GM13976 (cell line): Measurements from ENCODE around the gene PDZK1IP1.

Source experiments
- DNase-seq: peaks from one replicate; pipeline ENCODE4 v3.0.0; 2012; ENCODE audit warnings: low spot score
- in situ Hi-C: fragments of 300-500 bp; cut with MboI; formaldehyde crosslinking; loops from one replicate; pipeline ENCODE4 v1.12.0; 2022; ENCODE audit warnings: low sequenced_read_pairs, mixed read lengths, inconsistent platforms; ENCODE audit not compliant: unreplicated experiment
- TF ChIP-seq, protein P1 (sequence below): IDR thresholded peaks from 2 replicates; pipeline ENCODE4 v1.5.1; 2012; ENCODE audit warnings: borderline replicate concordance, mild to moderate bottlenecking; ENCODE audit not compliant: insufficient read depth; ENCODE audit errors: extremely low read depth, missing control alignments, control extremely low read depth

Gene PDZK1IP1

GRCh38 chr1:47178020-47178419 is 11.8 kb downstream of the PDZK1IP1 start:
- in situ Hi-C loops, result loop anchor here (25.0 kb wide), 1 partner anchor 534 kb away; no protein-coding TSS in a partner anchor

GRCh38 chr1:47175227-47175934 is 14.5 kb downstream of the PDZK1IP1 start:
- in situ Hi-C loops, result loop anchor here (25.0 kb wide), 1 partner anchor 537 kb away; no protein-coding TSS in a partner anchor
- DNase-seq, result peak; percentile 69
- TF ChIP-seq, protein P1, sequence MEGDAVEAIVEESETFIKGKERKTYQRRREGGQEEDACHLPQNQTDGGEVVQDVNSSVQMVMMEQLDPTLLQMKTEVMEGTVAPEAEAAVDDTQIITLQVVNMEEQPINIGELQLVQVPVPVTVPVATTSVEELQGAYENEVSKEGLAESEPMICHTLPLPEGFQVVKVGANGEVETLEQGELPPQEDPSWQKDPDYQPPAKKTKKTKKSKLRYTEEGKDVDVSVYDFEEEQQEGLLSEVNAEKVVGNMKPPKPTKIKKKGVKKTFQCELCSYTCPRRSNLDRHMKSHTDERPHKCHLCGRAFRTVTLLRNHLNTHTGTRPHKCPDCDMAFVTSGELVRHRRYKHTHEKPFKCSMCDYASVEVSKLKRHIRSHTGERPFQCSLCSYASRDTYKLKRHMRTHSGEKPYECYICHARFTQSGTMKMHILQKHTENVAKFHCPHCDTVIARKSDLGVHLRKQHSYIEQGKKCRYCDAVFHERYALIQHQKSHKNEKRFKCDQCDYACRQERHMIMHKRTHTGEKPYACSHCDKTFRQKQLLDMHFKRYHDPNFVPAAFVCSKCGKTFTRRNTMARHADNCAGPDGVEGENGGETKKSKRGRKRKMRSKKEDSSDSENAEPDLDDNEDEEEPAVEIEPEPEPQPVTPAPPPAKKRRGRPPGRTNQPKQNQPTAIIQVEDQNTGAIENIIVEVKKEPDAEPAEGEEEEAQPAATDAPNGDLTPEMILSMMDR, result peak; percentile 84

More at GRCh38 chr1:47178020-47178419, 11.8 kb downstream of the PDZK1IP1 start:
- TF ChIP-seq, protein P1, result no peak
- no peak for DNase-seq

- TF ChIP-seq, protein P1, result no peak
- in situ Hi-C loops, result loop anchor here (25.0 kb wide), 1 partner anchor 538 kb away; no protein-coding TSS in a partner anchor
- DNase-seq, result no peak
Measured at GRCh38 chr1:47174656-47175020, 15.2 kb downstream of the PDZK1IP1 start.

DNA sequence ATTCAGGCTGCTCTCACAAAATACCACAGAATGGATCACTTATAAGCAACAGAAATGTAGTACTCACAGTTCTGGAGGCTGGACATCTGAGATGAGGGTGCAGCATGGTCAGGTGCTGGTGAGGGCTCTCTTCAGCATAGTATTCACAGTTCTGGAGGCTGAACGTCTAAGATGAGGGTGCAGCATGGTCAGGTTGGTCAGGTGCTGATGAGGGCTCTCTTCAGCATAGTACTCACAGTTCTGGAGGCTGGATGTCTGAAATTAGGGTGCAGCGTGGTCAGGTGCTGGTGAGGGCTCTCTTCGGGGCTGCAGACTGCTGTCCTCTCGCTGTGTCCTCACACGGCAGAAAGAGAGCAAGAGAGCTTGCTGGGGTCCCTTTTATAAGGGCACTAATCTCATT is 17.1 kb downstream of the PDZK1IP1 start:
- no peak for DNase-seq
- TF ChIP-seq, protein P1, result no peak
- in situ Hi-C loops, result no loop called here

DNA sequence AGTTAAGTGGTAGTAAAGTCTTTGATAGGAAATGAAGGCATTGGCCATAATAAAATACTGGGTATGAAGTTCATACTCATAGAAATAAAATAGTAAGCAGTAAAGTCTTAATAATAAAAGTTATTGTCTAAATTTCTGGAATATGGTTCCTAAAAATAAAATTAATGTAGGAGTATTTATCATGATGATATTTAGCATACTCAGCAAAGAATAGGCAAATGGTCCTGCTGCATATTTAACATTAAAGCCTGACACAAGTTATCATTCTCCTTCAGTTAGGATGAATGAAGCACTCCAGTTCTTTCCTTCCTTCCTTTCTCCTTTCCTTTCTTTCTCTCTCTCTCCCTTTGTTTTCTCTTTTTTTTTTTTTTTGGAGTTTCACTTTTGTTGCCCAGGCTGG is 25.3 kb downstream of the PDZK1IP1 start:
- DNase-seq, result no peak
- in situ Hi-C loops, result no loop called here
- TF ChIP-seq, protein P1, result no peak

- DNase-seq, result no peak
- in situ Hi-C loops, result no loop called here
- TF ChIP-seq, protein P1, result no peak
Measured at GRCh38 chr1:47161298-47162040, 28.4 kb downstream of the PDZK1IP1 start.
